ENCODE measurements around the gene SNX25. TPM values are rescaled to one million over a fixed set of nuclear protein-coding genes. Genes with fewer than 3 reads are reported as not detected.

Gene SNX25
- total RNA-seq, 3 donors from 2014 or later (not counting 1 experiment from before 2014, with no cell fraction given) = 15.5 to 18.0 (median 16.6) TPM

- TF ChIP-seq CTCF (IDR thresholded peaks at IDR 0.05) = no peak
- ATAC-seq = no peak
- no peak for DNase-seq
- H3K4me3 ChIP-seq (ENCODE audit: low read length) = no peak overlapping the region
- Mint-ChIP-seq H3K27ac (no peak overlapping the region), H3K36me3 (peaks cover 13% of the 10 kb centered on the region), H3K4me3 (no peak overlapping the region), H3K9me3 (no peaks in the 10 kb centered on the region), H3K4me1 (no peaks in the 10 kb centered on the region), H3K27me3 (ENCODE audit: low read depth in 2 of 2) (no peaks in the 10 kb centered on the region)
- H3K4me1 ChIP-seq (ENCODE audit: control insufficient read depth, insufficient read depth, low read length) = no peaks in the 10 kb centered on the region
- no peaks in the 10 kb centered on the region for H3K27me3 ChIP-seq (ENCODE audit: control insufficient read depth, insufficient read depth, low read length)
- H3K27ac ChIP-seq (ENCODE audit: low read length) = no peak overlapping the region
- H3K9me3 ChIP-seq (ENCODE audit: control insufficient read depth, insufficient read depth, low read length) = no peaks in the 10 kb centered on the region
- peaks cover 21% of the 10 kb centered on the region for H3K36me3 ChIP-seq (ENCODE audit: control insufficient read depth, insufficient read depth, low read length)
- intact Hi-C loops (cut with micrococcal nuclease) = no loop called here
- 98% methylated on average over 4 of the region's 4 CpGs for WGBS (ENCODE audit: insufficient coverage)
These were observed 194.6 kb downstream of the SNX25 start for GRCh38 chr4:185404031-185404430.

DNA sequence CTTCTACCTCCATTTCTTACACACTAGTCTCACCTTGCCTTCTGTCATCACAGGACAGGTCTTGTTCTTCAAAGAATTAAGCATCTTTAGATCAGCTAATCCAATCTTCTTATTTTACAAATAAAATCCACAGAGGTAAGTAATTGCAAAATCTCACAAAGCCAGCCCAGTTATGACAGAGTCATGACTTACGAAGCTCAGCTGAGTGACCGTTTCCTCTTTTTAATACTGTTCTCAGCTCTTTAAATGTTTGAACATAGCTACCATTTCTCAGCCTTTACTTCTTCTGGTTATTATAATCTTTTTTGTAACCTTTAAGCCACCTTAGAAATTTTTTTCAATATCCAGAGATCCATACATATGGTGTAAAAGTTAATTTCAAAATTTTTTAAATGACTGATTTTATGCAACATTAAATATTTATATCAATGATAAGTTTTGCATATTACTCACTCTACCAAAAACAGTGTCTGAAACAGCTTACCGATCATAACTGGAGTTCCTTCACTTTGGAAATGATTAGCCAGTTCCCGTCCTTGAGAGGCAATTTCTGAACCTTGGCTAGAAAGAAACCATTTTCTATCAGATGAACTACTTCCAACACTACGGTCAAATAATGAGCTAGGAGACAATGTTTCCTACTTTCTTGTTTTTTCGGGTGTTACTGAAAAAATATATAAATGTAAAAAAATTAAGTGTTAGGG is 196.1 kb downstream of the SNX25 start:
- WGBS (ENCODE audit: insufficient coverage) = 85% methylated on average over 4 of the region's 6 CpGs
- Histone ChIP-seq H3K4me3 (ENCODE audit: low read length) (no peak overlapping the region), H3K27me3 (ENCODE audit: control insufficient read depth, insufficient read depth, low read length) (no peaks in the 10 kb centered on the region), H3K27ac (ENCODE audit: low read length) (no peak overlapping the region), H3K9me3 (ENCODE audit: control insufficient read depth, insufficient read depth, low read length) (no peaks in the 10 kb centered on the region), H3K4me1 (ENCODE audit: control insufficient read depth, insufficient read depth, low read length) (no peaks in the 10 kb centered on the region), H3K36me3 (ENCODE audit: control insufficient read depth, insufficient read depth, low read length) (peaks cover 16% of the 10 kb centered on the region)
- no peak for ATAC-seq
- DNase-seq = no peak
- no peaks in the 10 kb centered on the region for H3K27me3 Mint-ChIP-seq (ENCODE audit: low read depth in 2 of 2)
- H3K4me1 Mint-ChIP-seq = no peaks in the 10 kb centered on the region
- H3K36me3 Mint-ChIP-seq = peaks cover 21% of the 10 kb centered on the region
- no peaks in the 10 kb centered on the region for H3K9me3 Mint-ChIP-seq
- intact Hi-C loops (cut with micrococcal nuclease) = no loop called here
- H3K27ac Mint-ChIP-seq = no peak overlapping the region
- H3K4me3 Mint-ChIP-seq = no peak overlapping the region
- no peak for TF ChIP-seq CTCF (IDR thresholded peaks at IDR 0.05)

- 100% methylated on average over 1 of the region's 2 CpGs for WGBS (ENCODE audit: insufficient coverage)
- Histone ChIP-seq H3K36me3 (ENCODE audit: control insufficient read depth, insufficient read depth, low read length) (peaks cover 20% of the 10 kb centered on the region), H3K4me3 (ENCODE audit: low read length) (no peak overlapping the region), H3K9me3 (ENCODE audit: control insufficient read depth, insufficient read depth, low read length) (no peaks in the 10 kb centered on the region), H3K27ac (ENCODE audit: low read length) (no peak overlapping the region), H3K27me3 (ENCODE audit: control insufficient read depth, insufficient read depth, low read length) (no peaks in the 10 kb centered on the region), H3K4me1 (ENCODE audit: control insufficient read depth, insufficient read depth, low read length) (no peaks in the 10 kb centered on the region)
- Mint-ChIP-seq H3K36me3 (peaks cover 21% of the 10 kb centered on the region), H3K4me1 (no peaks in the 10 kb centered on the region), H3K27ac (no peak overlapping the region), H3K4me3 (no peak overlapping the region), H3K27me3 (ENCODE audit: low read depth in 2 of 2) (no peaks in the 10 kb centered on the region), H3K9me3 (no peaks in the 10 kb centered on the region)
- ATAC-seq = no peak
- no peak for DNase-seq
- no peak for TF ChIP-seq CTCF (IDR thresholded peaks at IDR 0.05)
- intact Hi-C loops (cut with micrococcal nuclease) = no loop called here
These were observed 199.0 kb downstream of the SNX25 start for GRCh38 chr4:185408432-185408831.

DNA sequence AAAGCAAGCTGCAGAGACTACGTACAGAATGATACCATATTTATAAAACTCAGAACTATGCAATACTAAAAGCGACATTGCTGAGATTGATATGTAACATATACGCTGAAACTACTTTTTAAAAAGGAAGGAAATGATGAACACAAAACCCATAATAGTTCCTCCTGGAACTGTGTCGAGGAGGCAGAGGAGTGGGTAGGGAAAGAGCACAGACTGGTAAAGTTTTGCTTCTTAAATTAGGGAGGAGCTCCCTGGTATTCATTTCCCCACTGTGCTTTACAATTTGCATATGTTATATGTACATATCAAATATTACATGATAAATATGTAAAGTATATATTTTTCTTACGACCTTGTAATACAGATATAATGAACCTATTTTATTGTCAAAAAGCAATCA is 202.5 kb downstream of the SNX25 start:
- ATAC-seq = no peak
- Mint-ChIP-seq H3K4me3 (no peak overlapping the region), H3K27ac (no peak overlapping the region), H3K4me1 (no peaks in the 10 kb centered on the region), H3K36me3 (peaks cover 8% of the 10 kb centered on the region), H3K9me3 (no peaks in the 10 kb centered on the region), H3K27me3 (ENCODE audit: low read depth in 2 of 2) (no peaks in the 10 kb centered on the region)
- TF ChIP-seq CTCF (IDR thresholded peaks at IDR 0.05) = no peak
- no peaks in the 10 kb centered on the region for H3K9me3 ChIP-seq (ENCODE audit: control insufficient read depth, insufficient read depth, low read length)
- H3K27ac ChIP-seq (ENCODE audit: low read length) = no peak overlapping the region
- no peak overlapping the region for H3K4me3 ChIP-seq (ENCODE audit: low read length)
- H3K36me3 ChIP-seq (ENCODE audit: control insufficient read depth, insufficient read depth, low read length) = peaks cover 37% of the 10 kb centered on the region
- H3K27me3 ChIP-seq (ENCODE audit: control insufficient read depth, insufficient read depth, low read length) = no peaks in the 10 kb centered on the region
- intact Hi-C loops (cut with micrococcal nuclease) = no loop called here
- H3K4me1 ChIP-seq (ENCODE audit: control insufficient read depth, insufficient read depth, low read length) = no peaks in the 10 kb centered on the region
- 57% methylated on average over 3 of the region's 5 CpGs for WGBS (ENCODE audit: insufficient coverage)
- DNase-seq = no peak

Measured in natural killer cell (primary cell).